CD4-positive, alpha-beta T cell treated with Interleukin-17A for 1 hour (primary cell): ENCODE data around the gene FOXP1.

ENCODE experiments used
- DNase-seq: peaks from one replicate; pipeline ENCODE4 v3.0.0-alpha.2; 2020

Gene FOXP1

DNA sequence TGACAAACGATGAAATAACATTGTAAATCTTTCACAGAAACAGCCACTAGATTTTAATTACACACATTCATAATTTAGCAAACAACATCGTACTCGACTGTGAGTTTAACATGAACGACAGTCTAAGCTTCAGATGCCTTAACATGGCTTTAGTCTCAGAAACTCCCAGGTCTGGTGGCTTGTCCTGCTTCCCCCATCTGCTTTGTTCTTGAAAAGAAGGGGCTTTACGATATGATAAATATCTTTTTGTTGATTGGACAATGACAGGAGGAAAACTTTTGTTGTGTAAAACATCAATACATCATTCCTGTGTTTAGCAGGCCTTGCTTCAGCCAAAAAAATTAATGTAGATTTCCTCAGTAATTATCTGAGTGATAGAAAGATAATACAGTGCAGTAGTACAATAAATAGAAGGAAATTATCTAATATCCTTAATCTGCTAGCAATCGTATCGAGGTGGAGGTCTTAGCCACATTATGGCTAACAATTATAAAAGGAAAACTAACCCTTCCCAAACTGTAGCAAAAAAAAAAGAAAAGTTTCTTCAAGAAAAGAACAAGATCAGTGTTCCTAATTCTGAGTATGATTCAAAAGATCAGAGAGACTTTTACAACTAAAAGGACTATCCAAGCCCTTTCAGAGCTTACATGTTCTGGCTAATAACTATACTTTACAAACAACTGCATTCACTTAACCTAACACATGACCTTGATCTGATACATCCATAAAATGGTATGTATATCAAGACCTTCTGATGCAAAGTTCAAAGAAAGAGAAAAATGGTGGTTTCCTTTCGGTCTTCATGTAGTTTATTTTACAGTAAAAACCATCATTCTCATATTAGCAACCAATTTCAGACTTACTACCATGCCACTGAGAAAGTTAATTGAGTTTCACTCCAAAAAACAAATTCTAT is 535.7 kb downstream of the FOXP1 start:
- DNase-seq: no peak

DNA sequence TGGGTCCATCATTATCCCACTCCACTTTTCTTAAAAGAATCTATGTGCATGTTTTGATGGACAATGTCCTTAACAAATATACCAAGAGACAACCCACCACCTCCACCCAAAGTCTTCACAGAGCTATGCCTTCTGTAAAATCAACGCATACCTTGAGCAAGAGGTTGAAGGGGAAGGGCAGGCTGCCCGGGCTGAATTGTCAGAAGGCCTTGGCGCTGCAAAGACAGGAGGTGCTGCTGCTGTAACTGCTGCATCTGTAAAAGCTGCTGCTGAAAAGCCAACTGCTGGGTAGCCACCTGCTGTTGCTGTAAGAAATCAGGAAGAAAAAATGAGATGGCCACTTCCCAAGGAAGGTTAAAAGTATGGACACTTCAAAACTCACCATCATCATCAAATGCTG is 536.7 kb downstream of the FOXP1 start:
- no peak for DNase-seq

DNA sequence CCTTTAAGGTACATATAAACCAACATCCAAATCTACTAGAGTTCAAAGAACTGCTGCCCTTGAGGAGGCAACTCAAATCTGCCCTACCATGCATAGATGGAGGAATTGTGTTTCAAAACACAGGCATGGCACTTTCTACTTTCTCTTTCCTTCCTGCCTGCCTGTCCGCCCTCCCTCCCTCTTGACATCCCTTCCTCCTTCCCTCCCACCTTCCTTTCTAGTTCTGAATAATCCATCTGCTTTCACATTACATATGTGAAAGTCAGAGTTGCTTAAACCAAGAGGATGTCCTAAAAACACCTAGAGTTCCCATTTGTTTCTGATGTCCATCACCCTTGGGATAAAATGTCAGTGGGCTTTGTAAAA is 537.6 kb downstream of the FOXP1 start:
- no peak for DNase-seq

DNA sequence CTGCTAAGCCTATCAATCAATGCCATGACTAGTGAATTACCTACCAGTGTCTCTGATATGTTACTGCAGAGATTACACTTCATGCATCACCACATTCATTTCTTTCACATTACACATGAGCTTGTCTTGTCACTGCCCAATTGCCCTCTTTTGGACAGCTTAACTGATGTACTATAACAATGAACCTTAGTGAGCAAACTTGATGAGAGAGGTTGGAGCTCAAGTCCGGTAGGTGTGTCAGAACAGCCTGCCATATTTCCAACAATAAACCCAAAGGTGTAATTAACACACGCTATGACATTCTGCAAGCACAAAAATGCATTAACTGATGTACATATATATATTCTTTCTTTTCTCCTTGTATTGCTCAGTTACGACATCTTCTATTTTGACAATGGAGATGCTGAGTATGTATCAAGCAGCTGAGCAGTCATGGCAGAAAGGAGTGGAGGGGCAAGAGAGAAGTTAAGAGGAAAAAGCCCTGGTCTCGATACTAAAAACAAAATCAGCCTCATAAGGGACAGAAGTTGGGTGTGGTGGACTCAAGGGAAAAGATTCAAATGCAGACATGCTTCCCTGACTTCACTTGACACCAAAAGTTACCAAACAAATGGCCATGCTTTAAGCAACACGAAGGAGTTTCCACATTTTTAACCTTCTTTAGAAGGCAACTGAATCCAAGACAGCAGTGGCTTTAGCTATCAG is 538.2 kb downstream of the FOXP1 start:
- DNase-seq: no peak

DNA sequence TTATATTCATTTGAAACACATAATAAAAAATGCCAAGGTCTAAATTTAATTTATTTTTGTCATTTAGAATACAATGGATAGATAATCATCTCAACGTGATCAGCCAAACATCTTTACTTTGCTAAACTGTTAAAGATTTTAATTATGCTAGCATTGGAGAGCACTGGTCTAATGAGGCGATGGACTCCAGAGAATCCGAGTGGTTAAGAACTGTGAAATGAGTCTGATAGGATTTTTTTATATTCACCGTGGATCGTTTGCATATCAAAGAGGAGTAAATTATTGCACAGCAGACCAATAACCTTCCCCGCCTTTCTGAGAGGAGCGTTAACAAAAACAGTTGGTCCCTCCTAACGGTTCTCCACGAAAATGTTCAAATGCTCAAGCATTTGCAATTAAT is 540.8 kb downstream of the FOXP1 start:
- no peak for DNase-seq

DNA sequence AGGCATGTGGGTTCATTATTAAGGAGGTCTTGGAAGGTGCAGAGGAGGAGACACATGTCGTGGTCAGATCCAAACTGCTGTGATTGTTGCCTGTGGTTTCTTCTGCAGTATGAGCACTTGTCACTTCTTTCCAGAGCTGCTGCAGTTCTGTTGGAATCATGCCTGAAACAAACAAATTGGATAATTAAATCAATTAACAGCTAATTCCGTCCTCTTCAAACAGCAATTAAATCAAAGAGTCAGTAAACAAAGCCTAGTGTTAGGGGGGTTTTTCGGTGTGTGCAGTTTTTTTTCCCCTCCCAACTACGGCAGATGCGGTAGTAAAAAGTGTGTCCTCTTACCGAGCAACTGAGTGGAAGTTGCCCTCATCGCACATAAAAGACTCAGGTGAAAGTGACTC is 542.2 kb downstream of the FOXP1 start:
- DNase-seq: no peak

DNA sequence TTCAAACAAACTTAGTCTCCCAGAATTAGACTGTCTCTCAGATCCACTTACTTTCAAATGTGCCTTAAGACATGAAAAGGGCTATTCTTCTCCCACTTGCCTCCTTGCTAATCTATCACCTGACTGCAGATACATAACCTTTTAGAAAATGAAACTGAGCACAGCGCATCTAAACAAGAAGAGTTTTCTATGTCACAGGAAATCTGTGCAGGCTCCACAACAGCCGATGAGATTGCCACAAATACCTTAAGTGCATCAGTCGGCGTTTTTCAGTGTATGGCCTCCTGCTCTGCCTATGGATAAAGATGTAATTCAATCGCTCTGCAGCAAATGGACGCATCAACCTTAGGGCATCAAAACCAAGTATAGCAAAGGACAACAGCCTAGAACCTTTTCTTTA is 544.2 kb downstream of the FOXP1 start:
- DNase-seq: peak; percentile 44

DNA sequence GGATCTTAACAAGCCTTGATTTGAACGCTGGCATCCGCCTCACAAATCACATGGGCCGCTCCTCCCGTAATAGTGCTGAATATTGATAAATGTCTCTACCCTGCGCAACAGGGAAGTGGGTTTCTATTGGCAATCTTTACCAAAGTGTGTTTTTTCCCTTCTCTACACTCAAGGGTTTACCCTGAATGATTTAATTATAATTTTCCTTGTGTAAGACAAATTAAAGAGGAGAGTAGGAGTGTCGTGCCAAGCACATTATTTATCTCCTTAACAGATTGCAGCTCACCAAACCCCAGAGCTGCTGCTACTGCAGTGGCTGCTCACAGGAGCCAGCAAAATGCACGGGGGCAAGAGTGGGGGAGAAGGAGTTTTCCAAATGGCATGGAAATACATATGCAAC is 545.8 kb downstream of the FOXP1 start:
- no peak for DNase-seq

DNA sequence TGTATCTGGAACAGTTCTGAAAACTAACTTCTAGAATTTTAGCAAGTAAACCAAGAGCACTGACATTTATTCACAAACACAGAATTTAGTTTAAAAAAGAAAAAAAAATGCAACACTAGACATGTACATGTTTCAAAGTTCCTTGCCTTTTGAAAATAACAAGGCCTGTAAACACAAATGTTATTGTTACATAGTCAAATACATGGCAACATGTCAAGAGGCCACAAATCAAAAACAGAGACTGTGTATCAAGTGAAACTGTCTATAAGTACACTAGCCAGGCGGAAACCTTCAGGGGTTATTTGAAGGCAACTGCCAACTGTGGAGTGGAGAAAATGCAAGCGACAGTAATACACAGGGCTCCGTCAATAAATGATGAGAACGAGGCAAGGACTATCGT is 547.6 kb downstream of the FOXP1 start:
- no peak for DNase-seq

DNA sequence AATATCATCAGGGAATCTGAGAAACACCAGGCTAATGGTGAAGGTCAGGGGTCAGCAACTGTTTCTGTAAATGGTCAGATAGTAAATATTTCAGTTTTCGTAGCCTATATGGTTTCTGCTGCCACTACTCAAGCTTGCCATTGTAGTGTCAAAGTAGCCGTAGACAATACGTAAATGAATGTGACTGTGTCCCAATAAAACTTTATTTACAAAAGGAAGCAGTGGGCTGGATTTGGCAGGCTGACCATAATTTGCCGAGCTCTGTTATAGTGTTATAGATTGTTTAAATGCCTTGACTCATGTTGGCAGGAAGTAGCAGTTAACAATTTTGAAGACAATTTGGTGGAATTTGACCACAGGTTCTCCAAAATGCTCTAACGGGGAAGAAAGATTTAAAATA is 548.2 kb downstream of the FOXP1 start:
- no peak for DNase-seq

DNA sequence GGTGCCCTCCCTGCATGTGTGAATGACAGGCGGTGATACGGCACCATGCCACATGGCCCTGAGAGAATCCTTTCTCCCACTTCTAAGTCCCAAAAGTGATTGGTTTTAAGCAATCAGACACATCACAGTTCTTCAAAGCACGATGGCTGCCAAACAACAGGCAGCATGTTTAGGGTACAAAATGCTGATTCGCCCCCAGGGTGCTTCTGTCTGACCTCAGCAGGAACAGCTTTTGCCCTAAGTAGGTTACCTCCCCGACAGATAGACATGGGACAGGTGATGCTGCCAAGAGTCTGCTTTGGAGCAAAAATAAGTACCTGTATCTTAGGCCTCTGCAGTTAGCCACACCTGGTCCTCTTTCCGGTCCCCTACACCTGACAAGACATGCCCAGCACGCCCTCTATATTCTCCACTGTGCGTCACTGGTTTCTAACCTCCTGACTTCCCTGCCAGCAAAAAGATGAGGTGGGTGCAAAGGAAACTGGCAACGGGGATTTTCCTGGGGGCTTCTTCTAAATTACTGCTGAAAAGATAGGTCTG is 549.8 kb downstream of the FOXP1 start:
- no peak for DNase-seq

DNA sequence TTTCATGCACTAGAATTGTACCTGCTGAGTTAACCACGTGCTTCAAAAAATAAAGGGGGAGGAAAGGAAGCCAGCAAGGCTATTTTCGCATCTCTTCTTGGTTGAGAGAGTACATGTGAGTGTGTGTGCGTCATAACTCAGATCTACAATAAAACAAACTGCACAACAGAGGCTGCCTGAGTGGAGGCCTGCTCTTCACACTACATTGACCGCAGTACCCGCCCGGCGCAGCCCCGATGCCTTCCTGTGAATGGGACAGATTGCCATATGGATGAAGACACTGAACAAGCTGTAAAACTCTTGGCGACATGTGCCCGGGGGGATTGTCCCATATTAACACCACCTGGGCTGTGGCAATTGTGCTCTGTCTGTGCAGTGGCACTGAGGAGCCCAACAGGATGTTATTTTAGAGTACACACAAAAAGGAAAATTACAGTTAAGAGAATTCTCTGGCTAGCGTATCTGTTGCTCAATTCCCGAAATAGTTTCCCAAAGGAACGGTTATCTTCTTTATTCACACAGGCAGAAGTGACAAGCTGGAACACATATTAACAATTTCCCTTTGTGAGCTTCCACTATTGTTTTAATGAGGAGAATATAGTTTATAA is 551.5 kb downstream of the FOXP1 start:
- DNase-seq: no peak

DNA sequence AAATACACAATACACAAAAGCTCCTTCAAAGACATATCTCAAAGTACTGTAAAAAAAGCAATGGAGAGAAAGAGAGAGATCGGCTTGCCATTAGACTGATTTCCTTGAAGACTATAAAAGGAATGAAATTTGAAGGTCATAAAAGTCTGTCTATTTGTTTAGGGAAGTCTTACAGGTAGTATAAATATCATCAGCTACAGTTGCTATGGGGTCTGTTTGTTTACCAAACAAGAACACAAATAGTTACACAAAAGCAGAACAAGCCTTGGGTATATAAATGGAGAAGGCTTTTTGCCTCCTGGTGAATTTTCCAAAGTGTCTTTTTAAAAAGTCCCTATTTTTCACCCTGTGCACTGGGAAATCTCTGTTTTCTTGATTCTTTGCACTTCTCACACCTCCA is 552.3 kb downstream of the FOXP1 start:
- no peak for DNase-seq

DNA sequence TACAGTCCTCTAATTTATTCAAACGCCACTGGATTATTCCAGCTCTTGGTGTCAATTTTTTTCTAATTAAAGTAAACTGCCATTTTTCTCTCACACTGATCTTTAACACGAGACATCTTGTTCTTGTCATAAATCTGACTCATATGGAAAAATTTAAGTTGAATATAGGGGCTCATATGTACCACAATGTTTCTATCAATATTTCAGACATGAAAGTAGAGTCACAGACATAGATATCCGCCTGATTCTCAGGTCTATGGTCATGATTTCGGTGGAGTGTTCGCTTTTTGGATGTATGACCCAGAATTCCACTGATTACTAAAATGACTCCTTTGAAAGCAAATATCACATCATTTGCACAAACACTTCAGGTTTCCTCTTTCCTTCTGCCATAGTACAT is 552.8 kb downstream of the FOXP1 start:
- DNase-seq: no peak

DNA sequence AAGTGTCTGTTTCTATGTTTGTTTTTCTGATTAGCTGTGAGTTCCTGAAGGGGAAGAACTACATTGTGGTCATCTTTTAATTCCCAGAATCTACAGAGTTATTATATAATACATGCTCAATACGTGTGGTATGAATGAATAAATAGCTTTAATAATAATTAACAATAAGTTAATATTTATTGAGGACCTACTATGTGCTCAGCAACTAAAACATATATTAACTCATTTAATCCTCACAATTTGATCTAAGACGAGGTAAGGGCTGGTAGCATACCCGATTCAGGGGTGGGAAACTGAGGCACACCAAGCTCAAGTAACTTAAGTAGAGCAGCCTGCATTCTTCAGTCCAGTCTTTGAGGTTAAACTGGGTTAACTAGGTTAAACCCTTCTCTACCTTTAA is 553.8 kb downstream of the FOXP1 start:
- DNase-seq: no peak

DNA sequence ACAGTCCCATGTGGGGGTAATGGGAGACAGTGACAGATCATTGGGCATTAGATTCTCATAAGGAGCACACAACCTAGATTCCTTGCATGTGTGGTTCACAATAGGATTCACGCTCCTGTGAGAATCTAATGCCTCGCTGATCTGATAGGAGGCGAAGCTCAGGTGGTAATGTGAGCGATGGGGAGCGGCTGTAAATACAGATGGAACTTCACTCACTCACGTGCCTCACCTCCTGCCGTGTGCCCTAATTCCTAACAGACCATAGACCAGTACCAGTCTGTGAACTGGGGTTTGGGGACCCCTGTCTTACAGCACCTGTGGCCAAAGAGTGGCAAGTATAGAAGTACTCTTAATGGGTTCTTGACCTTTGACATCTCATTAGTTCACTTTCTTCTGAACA is 554.7 kb downstream of the FOXP1 start:
- DNase-seq: no peak

DNA sequence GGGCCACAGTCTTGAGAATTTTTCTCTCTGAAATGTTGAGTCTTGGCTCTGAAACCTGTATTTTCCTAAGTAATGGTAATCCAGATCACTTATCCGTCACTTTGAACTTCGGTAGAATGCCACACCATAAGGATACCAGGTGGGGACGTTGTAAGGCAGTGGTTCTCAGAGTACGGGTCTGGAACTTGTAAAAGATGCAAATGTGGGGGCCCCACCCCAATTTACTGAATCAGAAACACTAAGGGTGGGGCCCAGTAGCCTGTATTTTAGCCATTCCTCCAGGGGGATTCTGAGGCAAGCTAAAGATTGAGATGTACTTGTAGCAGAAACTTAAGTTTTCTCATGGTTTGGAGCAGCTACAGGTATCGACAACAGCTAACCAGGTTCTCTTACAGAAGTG is 555.3 kb downstream of the FOXP1 start:
- DNase-seq: no peak

DNA sequence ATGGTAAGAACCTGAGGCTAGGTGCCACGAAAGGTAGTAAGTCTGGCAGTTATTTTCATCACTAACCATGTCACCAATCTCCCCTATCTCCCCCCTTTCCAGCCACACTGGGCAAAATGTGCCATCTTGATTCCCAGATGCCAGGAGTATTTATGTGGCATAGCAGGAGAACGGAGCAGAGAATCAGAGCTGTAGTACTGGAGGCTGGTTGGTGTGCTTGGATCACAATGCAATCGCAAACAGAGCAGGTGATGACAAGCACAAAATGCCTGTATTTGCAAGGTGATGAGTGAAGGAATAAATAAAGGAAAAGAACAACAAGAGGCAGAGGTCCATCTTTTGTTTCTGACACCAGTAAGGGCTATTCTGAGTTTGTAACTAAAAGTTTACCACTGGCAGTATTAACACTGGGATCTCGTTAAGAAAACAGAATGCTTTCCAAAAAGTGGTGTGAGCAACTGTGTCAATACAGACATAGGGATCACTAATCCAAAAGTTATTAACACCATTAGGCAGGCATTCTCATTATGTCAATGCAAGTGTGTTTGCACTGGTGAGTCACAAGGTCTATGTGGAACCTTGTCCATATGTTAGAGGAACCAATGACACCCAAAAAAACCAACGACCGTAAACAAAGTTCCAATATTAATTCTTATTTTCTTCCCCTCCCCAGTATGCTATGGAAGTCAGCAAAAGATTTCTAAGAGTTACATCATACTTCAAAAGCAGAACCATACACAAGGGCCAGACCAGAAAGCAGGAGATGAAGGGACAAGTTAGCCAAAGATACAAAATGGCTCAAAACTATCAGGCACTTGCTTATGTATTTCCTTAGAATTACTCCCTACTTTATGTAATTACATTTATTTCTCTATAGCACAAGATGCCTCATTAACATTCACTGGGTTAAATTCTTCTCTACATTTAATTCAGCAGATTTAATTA is 556.6 kb downstream of the FOXP1 start:
- no peak for DNase-seq

DNA sequence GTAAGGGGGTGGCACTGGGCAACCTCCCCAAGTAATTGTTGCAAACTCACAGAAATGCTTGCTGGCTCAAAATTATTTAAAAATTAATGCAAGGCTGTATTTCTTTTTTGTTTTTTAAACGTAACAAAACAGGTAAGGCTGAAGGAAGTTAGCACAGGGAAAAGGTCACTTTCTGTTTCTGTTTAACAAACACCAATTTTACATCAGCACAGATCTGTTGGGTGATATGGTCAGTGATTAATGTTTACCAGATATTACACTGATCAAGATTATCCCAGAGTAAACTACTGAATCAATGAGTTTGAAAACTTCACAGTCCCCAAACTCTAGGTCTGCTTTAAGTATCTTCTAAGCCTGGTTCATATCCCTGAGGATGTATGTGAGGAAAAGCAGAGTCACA is 558.0 kb downstream of the FOXP1 start:
- DNase-seq: no peak

DNA sequence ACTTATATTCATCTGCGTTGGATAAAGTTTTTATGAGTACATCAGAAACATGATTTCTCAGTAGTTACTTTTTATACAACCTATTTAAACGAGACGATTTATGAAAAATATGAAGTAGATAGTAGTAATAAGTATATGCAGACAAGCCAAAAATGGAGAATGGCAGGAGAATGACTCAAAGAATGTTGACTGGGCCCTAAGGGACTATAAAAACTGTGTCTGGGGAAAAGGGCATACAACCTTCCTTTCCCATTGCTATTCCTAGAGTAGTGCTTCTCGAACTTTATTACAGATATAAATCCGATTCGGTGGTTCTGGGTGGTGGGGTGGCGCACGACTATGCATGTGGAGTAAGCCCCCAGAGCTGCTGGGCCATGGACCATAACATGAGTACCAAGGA is 558.5 kb downstream of the FOXP1 start:
- DNase-seq: no peak

DNA sequence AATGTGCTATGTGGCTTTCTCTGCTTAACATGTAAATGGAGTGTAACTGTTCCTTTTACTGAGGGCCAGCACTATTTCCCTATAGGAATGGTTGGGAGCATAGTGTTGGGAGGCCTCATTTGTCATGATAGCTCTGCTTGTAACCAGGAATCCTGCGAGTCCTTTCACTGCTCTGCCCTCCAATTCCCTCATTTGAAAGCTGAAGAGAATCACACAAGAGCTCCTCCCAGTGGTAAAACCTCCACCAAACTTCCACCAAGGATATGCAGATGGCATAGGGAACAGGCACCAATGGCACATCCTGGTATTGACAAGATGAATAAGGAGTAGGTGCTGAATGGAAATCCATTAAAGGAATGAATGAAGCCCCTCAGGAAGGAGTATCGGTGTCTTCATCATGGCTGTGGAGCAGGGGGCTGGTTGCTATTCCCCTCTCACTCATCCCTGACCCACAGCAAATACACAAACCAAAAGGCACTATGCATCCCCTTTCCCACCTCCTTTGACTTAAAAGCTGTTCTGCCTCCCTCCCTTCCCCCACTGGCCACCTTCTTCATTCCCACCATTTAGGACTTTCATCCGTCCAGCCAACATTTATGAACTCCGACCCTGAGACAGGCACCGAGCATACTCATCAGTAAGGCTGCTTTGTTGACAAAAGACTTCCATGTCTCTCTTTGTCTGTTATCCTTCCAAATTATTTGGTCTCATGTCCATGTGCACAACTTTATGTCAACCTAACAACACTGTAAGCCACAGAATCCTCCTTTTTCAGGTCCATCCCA is 560.8 kb downstream of the FOXP1 start:
- DNase-seq: no peak

DNA sequence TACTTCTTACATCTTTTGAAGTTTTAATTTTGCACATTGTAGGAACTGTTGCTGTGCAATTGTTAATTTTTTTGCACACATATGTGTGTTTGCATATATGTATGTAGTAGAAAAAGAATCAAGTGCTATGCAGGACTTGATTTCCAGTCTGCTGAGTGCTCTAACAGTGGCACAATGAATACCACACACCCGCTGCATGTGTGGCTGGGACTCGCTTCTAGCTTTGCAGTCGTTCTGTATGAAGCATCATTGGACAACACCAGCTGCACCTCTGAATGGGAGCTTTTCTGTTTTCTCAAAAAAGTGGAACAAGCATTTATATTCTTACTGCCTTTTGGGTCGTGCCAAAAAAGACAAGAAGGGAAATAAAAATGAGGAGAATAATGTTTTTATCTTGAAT is 564.7 kb downstream of the FOXP1 start:
- DNase-seq: no peak
